GM23338 (cell line): ENCODE measurements around the gene PSMC4.

Experiments
- CREB1 ChIP-seq: fragments of 250-450 bp; sonication (Bioruptor Pico); IDR thresholded peaks from 2 replicates; pipeline ENCODE4 v1.5.0; 2020; ENCODE audit warnings: low read depth, mild to moderate bottlenecking, moderate library complexity
- EZH2 ChIP-seq: fragments of 200-600 bp; sonication (generic); IDR thresholded peaks from one replicate; pipeline ENCODE4 v1.8.0; 2017; ENCODE audit warnings: antibody characterized with exemption, mild to moderate bottlenecking, low read depth; ENCODE audit not compliant: unreplicated experiment
- EZH2phosphoT487 ChIP-seq: fragments of 200-600 bp; sonication (generic); IDR thresholded peaks from one replicate; pipeline ENCODE4 v1.8.1; 2018; ENCODE audit warnings: antibody characterized with exemption; ENCODE audit not compliant: unreplicated experiment
- NANOG ChIP-seq: IDR thresholded peaks from 2 replicates; pipeline ENCODE4 v1.6.1; 2016; ENCODE audit warnings: antibody characterized with exemption, borderline replicate concordance
- POLR2AphosphoS5 ChIP-seq: IDR thresholded peaks from 2 replicates; pipeline ENCODE4 v1.6.1; 2016; ENCODE audit warnings: antibody characterized with exemption, low read depth
- TF ChIP-seq, protein P1 (sequence below), 2 experiments: fragments of 200-600 bp in 1 of 2; sonication (generic) in 1 of 2; conservative IDR thresholded peaks; 2 replicates each; pipeline versions ENCODE4 v1.5.1 to v1.6.1; 2016 to 2017; ENCODE audit warnings: antibody characterized with exemption in 2 of 2, low read depth in 2 of 2, mild to moderate bottlenecking in 2 of 2, moderate library complexity in 1 of 2
- TF ChIP-seq, protein P2 (sequence below): IDR thresholded peaks from one replicate; pipeline ENCODE4 v1.6.1; 2018; ENCODE audit warnings: antibody characterized with exemption; ENCODE audit not compliant: unreplicated experiment
- TF ChIP-seq, protein P3 (sequence below): IDR thresholded peaks from 2 replicates; pipeline ENCODE4 v1.6.1; 2016; ENCODE audit warnings: antibody characterized with exemption

DNA sequence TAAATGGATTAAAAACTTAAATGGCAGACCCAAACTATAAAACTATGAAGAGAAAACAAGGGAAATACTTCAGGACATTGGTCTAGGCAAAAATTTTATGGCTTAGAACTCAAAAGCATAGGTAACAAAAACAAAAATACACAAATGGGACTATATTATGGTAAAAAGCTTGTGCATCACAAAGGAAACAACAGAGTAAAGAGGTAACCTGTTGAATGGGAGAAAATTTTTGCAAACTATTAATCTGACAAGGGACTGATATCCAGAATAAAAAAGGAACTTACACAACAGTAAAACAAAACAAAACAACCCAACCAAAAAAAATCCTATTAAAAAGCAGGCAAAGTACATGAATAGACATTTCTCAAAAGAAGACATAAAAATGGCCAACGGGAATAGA lies 16.6 kb downstream of the PSMC4 start:
- TF ChIP-seq EZH2phosphoT487 (no peak), POLR2AphosphoS5 (no peak), EZH2 (no peak), NANOG (no peak), CREB1 (no peak)
- TF ChIP-seq, protein P1, sequence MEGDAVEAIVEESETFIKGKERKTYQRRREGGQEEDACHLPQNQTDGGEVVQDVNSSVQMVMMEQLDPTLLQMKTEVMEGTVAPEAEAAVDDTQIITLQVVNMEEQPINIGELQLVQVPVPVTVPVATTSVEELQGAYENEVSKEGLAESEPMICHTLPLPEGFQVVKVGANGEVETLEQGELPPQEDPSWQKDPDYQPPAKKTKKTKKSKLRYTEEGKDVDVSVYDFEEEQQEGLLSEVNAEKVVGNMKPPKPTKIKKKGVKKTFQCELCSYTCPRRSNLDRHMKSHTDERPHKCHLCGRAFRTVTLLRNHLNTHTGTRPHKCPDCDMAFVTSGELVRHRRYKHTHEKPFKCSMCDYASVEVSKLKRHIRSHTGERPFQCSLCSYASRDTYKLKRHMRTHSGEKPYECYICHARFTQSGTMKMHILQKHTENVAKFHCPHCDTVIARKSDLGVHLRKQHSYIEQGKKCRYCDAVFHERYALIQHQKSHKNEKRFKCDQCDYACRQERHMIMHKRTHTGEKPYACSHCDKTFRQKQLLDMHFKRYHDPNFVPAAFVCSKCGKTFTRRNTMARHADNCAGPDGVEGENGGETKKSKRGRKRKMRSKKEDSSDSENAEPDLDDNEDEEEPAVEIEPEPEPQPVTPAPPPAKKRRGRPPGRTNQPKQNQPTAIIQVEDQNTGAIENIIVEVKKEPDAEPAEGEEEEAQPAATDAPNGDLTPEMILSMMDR (conservative IDR thresholded peaks at IDR 0.05; ENCODE audit: low read depth in 2 of 2): no peak
- TF ChIP-seq, protein P2, sequence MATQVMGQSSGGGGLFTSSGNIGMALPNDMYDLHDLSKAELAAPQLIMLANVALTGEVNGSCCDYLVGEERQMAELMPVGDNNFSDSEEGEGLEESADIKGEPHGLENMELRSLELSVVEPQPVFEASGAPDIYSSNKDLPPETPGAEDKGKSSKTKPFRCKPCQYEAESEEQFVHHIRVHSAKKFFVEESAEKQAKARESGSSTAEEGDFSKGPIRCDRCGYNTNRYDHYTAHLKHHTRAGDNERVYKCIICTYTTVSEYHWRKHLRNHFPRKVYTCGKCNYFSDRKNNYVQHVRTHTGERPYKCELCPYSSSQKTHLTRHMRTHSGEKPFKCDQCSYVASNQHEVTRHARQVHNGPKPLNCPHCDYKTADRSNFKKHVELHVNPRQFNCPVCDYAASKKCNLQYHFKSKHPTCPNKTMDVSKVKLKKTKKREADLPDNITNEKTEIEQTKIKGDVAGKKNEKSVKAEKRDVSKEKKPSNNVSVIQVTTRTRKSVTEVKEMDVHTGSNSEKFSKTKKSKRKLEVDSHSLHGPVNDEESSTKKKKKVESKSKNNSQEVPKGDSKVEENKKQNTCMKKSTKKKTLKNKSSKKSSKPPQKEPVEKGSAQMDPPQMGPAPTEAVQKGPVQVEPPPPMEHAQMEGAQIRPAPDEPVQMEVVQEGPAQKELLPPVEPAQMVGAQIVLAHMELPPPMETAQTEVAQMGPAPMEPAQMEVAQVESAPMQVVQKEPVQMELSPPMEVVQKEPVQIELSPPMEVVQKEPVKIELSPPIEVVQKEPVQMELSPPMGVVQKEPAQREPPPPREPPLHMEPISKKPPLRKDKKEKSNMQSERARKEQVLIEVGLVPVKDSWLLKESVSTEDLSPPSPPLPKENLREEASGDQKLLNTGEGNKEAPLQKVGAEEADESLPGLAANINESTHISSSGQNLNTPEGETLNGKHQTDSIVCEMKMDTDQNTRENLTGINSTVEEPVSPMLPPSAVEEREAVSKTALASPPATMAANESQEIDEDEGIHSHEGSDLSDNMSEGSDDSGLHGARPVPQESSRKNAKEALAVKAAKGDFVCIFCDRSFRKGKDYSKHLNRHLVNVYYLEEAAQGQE: no peak
- TF ChIP-seq, protein P3, sequence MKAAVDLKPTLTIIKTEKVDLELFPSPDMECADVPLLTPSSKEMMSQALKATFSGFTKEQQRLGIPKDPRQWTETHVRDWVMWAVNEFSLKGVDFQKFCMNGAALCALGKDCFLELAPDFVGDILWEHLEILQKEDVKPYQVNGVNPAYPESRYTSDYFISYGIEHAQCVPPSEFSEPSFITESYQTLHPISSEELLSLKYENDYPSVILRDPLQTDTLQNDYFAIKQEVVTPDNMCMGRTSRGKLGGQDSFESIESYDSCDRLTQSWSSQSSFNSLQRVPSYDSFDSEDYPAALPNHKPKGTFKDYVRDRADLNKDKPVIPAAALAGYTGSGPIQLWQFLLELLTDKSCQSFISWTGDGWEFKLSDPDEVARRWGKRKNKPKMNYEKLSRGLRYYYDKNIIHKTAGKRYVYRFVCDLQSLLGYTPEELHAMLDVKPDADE: no peak
